Hematopoietic multipotent progenitor cell treated with erythropoietin and hydrocortisone succinate and interleukin-3 and kit ligand, for 6 days (in vitro differentiated cells): Measurements from ENCODE around the gene BDP1.
"Not testable (repeated sequence)": the region's sequence is repeated elsewhere in the genome, so short reads cannot be mapped to it uniquely, and the experiment has no call there.

Experiments
- DNase-seq: peaks from one replicate; pipeline ENCODE4 v3.0.0-alpha.2; 2015

The BDP1 gene

DNA sequence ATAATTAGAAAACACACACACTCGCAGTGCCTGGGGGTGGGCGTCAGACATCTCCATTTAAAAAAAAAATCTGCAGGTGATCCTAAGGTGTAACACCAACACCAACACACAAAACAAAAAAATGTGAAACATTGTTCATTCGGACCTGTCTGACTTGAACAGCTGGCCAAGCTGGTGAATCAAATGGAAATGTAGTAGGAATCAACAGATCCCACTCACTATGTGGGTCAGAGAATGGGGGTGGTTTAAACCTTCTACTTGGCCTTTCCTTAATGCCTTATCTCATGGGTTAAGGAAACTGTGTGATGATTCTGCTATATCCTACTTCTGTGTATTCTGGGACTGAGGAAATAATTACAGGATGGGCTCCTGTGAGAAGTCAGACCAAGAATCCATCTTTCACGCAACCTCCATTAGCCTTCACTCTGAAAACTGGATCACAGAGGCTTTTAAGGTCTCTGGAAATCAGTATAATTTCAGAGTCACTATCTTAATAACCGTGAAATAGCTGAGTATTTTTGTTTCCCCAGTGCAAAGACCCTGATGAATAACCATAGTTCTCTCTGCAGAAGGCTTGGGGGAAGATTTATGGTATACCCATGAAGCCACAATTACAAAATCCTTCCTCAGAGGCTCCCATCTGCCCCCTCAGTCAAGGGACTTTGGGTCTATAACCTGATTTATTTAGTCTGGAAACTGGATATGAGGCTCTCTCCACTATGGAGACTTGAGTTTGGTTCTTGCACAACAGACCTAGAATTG is 114.5 kb downstream of the BDP1 start:
- DNase-seq, result no peak

DNA sequence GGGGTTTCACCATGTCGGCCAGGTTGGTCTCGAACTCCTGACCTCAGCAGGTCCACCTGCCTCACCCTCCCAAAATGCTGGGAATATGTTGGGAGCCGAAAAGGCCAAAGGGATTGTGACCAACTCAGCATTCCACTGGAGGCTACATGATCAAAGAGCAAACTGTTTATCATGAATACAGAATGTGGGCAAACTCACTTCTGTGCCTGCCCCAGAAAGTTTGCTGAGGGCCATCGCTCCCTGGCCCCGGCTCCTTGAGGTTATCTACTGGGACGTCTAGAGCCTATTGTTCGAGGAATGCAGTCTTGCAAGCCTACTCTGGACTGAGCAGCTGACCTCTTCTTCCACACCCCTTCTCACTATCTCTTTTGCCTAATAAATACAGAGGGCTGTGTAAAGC is 116.4 kb downstream of the BDP1 start:
- DNase-seq, result not testable (repeated sequence)

DNA sequence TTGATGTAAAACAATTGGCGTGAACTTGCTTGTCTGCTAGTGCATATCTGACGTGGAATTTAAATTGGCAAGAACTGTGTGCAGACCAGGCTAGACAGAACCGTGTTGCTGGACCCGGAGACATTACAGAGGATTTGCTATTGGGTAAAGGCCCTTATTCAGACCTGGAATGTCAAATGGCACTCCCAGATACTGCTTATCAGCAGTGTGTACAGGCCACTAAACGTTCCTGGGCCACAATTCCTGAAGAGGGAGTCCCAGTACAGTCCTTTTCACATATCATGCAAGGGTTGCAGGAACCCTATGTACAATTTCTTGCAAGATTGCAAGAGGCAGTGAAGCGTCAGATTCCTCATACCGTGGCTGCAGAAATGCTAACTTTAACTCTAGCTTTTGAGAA is 118.1 kb downstream of the BDP1 start:
- DNase-seq, result no peak

DNA sequence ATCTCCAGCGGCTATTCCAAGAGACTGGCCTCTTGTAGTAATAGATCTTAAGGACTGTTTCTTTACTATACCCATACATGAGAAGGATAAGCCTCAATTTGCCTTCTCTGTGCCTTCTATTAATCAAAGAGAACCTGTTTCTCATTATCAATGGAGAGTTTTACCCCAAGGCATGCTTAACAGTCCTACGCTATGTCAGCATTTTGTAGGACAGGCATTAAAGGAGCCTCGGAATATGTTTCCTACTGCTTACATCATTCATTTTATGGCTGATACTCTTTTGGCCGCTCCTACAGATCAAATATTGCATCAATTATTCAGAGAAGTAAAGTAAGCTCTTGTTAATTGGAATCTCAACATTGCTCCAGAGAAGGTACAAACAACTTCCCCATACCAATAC is 120.1 kb downstream of the BDP1 start:
- not testable (repeated sequence) for DNase-seq

DNA sequence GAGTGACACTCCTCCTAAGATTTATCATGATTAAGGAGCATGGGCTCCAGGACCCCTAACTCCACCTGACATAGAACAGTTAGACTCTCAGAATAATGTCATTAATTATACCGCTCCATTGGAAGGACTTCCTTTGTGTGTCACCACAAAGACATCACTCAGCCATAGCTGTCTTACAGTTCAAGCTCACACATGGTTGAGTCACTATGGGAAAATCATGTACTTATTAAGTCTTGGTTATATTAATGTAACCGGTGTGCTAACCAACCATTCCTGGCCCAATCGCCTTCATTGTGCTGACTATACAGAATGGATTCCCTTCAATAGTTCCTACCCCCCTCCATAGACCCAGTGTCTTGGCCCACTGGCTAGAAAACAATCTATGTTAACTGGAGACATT is 120.8 kb downstream of the BDP1 start:
- DNase-seq, result no peak

DNA sequence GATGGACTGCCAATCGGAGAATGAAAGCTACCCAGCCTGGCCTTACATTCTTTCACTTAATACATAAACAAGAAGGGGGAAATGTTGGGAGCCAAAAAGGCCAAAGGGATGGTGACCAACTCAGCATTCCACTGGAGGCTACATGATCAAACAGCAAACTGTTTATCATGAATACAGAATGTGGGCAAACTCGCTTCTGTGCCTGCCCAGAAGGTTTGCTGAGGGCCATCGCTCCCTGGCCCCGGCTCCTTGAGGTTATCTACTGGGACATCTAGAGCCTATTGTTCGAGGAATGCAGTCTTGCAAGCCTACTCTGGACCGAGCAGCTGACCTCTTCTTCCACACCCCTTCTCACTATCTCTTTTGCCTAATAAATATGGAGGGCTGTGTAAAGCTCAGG is 122.4 kb downstream of the BDP1 start:
- DNase-seq, result not testable (repeated sequence)

DNA sequence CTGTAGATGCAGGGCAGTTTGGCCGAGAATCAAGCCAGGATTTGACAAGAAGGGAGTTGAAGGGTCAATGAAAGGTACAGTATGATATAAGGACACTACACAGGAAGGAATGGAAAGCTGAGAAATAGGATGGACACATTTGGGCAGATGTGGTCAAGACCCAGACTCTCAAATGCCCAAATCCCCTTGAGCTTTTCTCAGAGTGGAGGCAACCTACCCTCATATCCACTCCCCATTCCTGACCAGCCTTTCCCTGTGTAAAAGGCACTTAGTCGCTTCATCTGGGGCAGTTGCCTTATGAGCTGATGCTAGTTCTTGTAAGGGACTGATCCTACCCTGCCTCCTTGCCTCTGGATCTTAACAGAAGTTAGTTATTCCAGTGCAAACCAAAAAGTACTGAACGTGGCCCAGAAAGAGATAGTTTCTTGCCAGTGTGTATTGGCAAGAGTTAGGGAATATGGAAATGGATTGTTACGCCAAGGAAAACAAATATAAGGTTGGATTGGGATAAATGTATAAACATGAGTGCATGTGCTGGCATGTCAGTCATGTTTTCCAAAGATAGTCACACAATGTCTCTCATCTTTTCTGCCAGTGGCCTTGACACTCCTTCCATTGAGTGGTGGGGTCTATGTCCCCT is 127.6 kb downstream of the BDP1 start:
- no peak for DNase-seq

DNA sequence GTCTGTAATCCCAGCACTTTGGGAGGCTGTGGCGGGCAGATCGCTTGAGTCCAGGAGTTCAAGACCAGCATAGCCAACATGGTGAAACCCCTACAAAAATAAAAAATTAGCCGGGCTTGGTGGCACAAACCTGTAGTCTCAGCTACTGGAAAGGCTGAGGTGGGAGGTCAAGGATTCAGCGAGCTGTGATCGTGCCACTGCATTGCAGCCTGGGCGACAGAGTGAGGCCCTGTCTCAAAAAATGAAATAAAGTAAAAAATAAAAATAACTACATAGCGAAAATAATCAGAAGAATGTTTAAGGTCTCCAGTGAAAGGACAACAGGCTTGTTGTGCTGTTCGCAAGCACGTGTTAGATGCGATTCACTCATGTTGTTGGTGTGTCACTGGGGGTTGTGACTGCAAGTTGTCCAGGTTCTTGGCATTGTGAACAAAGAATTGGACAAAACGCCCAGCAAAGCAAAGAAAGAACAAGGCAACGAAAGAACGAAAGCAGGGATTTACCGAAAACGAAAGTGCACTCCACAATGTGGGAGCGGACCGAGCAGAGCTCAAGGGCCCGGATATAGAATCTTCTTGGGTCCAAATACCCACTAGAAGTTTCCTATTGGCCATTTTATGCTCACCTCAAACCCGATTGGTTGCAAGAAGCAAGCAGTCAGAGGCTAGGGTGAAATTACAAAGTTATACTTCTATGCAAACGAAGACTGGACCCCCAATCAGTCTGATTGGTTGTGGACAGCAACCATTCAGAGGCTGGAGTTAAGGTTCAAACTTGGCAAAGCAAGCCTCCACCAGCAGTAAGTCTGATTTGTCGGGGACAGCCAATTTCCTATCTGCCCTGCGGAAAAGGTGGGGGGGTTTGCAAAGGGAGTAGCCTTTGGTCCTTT is 130.8 kb downstream of the BDP1 start:
- DNase-seq, result peak; percentile 49

DNA sequence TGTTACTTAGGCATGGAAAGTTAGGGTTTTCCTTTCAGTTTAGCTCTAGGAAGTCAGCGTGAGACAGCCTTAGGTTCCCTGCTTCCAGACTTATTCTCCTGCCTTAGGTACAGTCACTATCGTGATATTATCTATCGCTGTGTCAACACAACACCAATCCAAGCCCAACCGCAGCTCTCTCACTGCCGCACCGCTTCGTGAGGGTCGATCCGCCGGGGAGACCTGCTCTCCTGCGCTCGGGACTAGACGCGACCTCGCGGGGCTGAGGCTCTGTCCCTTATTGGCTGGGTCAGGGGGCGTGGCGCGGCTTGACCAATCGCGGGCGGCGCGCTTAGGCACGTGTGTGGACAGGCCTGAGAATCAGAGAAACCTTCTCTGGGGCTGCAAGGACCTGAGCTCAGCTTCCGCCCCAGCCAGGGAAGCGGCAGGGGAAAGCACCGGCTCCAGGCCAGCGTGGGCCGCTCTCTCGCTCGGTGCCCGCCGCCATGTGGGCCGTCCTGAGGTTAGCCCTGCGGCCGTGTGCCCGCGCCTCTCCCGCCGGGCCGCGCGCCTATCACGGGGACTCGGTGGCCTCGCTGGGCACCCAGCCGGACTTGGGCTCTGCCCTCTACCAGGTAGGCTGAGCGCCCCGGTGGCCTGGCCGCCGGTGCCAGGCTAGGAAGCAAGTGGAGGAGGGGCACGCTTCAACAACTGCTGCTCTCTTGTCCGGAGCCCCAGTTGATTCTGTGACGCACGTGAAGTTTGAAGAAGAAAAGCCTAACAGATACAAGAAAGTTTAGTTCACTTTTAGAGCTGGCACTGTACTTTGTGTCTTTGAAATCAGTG is 131.7 kb downstream of the BDP1 start, which contains the start of gene MCCC2:
TSS of gene MCCC2 (plus strand) at position 400 of the 825 bp plus-strand sequence. CDS start at position 486, 86 bp downstream.
- DNase-seq, result peak; percentile 98

DNA sequence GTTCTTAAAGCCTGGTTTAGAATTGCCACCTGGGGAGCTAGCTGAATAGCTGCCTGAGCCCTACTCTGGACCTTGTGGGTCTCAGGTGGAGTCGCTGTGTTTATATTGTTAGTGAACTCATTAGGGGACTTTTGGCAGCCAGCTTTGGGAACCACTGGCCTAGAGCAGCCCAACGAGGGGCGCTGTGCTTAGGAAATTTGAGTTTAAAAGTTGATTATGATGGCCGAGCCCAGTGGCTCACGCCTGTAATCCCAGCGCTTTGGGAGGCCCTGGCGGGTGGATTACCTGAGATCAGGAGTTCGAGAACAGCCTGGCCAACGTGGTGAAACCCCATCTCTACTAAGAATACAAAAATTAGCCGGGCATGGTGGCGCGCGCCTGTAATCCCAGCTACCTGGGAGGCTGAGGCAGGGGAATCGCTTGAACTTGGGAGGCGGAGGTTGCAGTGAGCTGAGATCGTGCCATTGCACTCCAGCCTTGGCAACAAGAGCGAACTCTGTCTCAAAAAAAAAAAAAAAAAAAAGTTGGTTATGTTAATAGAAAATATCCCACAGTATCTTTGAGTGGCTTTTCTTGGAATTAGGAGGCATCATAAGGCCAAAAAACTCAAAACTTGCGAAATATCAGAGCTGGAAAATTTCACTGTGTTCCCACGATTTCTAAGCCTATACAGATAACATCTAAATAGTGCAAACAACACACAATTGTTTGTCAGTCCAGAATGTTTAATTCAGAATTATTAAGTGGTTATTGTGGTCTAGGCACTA is 132.5 kb downstream of the BDP1 start:
- no peak for DNase-seq

DNA sequence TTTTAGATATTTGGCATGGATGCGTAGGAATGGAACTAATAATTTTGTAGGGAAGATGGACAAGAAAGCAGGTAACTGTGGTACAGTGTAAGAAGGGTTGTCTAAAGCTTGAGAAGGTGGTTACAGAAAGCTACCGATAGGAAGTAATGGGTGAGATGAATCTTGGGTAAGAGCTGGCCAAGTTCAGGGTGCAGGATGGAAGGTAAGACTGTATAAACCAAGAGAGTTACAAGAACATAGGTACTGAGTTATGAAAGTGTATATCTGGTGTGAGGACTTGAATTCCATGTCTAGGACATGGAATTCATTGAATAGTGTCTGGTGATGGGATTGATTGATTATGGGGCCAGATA is 133.1 kb downstream of the BDP1 start:
- no peak for DNase-seq

DNA sequence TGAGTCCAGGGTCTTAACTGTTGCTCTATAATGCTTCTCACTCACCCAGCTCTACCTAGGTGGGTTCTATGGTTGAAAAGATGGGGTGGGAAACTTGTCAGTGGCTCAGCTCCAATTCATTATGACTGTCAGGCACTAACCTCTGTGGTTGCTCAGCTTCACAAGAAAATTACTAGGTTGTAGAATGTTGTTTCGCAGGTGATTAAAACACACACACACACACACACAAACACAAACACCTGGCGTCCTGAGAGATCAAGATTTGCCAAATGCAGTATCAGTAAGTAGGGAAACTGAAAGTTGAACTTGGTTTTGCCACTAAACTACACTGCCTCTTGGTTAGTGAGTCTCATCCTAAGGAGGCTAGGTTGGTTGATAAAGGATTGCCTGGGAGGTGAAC is 134.5 kb downstream of the BDP1 start:
- no peak for DNase-seq

DNA sequence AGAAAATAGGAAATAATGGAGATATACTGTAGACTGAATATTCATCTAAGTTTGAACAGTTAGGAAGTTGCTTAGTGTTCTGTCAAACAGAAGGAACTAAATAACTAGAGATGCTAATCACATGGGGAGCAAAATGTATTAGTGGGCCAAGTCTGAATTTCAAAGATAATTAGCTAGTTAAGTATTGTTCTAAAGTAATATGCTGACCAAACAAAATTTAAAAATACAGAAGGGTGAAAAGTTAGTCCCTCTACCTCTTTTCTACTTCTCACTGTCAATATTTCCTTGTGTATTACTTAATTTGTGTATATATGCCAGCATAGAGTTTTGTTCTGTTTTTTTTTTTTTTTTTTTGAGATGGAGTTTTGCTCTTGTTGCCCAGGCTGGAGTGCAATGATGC is 135.6 kb downstream of the BDP1 start:
- no peak for DNase-seq

DNA sequence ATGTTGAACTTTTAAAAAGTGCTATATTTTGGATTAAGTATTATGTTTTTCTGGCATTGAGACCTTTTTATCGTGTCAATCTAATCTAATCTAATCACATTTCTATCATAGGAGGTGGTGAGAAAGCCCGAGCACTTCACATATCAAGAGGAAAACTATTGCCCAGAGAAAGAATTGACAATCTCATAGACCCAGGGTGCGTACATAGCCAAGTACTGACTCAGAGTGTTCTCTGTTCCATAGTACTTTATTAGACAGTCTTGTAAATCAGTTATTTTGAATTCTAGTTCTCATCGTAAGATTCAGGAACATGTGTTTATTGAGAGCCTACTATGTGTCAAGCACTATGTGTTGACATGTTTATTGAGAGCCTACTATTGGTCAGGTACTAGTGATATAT is 140.7 kb downstream of the BDP1 start:
- no peak for DNase-seq

DNA sequence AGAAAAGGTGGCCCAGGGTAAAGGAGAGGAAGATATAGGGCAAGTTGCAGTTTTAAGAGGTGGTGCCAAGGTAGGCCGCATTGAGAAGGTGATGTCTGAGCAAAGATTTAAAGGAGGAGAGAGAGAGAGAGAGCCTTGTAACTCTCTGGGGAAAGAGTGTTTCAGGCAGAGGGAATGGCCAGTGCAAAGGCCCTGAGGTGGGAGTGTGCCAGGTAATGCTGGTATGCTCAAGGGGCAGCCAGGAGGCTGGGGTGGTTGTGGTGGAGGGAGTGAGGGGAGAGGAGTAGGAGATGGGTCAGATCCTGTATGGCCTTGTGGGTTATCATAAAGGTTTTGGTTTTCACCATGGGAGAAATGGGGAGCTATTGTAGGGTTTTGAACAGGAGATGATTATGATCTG is 141.6 kb downstream of the BDP1 start:
- no peak for DNase-seq

DNA sequence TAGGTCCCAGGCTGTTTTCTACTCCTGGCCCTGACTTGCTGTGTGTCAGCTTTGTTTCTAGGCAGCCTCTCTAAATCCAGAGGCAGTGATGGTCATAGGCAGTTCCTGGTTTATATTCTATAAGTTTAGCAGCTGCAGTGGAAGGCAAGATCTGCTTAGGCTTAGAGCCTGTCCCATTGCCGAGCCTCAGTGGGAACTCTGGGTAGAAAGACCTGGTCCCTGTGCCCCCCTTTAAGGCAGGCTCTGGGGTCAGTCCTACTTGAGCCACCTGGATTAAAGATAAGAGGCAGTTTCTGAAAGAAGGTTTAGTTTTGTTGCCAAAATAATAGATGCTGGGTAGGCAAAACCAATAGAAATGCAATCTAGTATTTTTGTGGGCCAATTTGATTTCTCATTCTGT is 145.3 kb downstream of the BDP1 start:
- DNase-seq, result no peak

DNA sequence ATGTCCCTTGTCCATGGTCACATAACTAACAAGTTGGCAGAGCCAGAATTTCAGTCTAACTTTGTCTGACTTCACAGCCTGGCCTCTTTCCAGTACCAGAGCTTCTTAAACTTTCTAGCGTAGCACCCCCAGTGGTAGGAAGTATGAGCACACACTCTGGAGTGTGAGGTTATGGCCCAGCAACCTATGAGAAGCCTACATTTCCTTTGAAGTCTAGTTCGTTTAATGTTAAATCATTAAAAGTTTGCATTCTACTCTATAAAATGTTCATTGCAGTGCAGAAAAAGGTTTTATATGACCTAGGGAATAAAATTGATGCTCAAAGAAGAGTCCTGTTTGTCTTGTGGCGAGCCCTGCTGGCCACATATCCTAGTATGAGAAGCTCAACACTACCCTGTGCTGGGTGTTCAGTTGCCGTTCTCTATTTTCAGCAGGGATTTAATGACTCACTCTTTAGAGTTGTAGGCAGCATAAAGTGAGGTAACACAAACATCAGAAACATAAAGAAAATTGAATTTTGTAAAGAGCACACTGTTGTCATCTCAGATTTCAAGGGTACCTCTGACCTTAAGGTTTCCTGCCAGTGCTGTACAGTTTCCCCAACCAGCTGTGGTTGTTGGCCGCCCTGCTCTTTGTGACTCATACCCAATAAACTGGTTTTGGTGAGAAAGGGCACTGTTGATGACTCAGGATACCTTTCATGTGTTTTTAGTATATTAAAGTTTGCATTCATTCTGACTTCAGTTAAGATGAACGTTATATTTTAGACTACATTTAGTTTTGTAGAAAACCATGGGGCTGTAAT is 146.0 kb downstream of the BDP1 start:
- peak; percentile 87 for DNase-seq

DNA sequence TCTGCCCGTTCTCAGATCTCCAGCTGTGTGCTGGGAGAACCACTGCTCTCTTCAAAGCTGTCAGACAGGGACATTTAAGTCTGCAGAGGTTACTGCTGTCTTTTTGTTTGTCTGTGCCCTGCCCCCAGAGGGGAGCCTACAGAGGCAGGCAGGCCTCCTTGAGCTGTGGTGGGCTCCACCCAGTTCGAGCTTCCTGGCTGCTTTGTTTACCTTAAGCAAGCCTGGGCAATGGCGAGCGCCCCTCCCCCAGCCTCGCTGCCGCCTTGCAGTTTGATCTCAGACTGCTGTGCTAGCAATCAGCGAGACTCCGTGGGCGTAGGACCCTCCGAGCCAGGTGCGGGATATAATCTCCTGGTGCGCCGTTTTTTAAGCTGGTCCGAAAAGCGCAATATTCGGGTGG is 154.5 kb downstream of the BDP1 start:
- not testable (repeated sequence) for DNase-seq

DNA sequence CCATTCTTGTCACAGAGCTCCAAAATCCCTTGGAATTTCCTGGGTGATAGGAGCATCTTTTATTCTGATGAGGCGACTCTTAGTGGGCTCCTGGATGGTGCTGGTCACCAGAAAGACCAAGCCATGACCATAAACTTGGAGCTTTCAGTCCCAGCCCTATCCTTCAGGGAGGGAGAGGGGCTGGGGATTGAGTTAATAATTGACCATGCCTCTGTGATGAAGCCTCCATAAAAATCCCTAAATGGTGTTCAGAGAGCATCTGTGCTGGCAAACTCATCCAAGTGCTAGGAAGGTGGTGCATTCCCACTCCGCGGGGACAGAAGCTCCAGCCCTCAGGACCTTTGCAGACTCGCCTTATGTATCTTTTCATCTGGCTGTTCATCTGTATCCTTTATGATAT is 160.4 kb downstream of the BDP1 start:
- DNase-seq, result no peak
